Body of pancreas (tissue), 4 donors: ENCODE measurements around the gene SLC25A41. TPM values are rescaled to one million over a fixed set of nuclear protein-coding genes. Genes with fewer than 3 reads are reported as not detected.

Source experiments
- ATAC-seq: fragments of 150-250 bp; one replicate; pipeline ENCODE4 v1.9.1; 2016
- DNase-seq, 4 donors: peaks; one replicate each; pipeline ENCODE4 v3.0.0-alpha.2; 2019
- H3K27ac ChIP-seq, 4 donors: fragments of 200-600 bp; sonication (generic); 1 replicate in 3 of 4; 2 replicates in 1 of 4; pipeline versions ENCODE4 v1.5.1 to v1.6.1; 2016 to 2019; ENCODE audit warnings: mild to moderate bottlenecking in 1 of 4, mixed read lengths in 1 of 4, moderate library complexity in 1 of 4
- H3K27me3 ChIP-seq, 2 donors: fragments of 200-600 bp; sonication (generic); one replicate each; pipeline ENCODE4 v1.6.0; 2016; ENCODE audit warnings: mild to moderate bottlenecking in 1 of 2
- H3K36me3 ChIP-seq, 2 donors: fragments of 200-600 bp; sonication (generic); replicated peaks in 1 of 2; 2 replicates each; pipeline ENCODE4 v1.5.1; 2016; ENCODE audit warnings: low read depth in 2 of 2; ENCODE audit not compliant: insufficient read depth in 1 of 2
- H3K4me1 ChIP-seq: fragments of 200-600 bp; sonication (generic); one replicate; pipeline ENCODE4 v1.6.0; 2016
- H3K4me3 ChIP-seq, 2 donors: fragments of 200-600 bp; sonication (generic); 1 replicate in 1 of 2; 2 replicates in 1 of 2; pipeline ENCODE4 v1.5.1; 2016 to 2019
- H3K9me3 ChIP-seq, 3 donors: fragments of 200-600 bp; sonication (generic); 1 replicate in 2 of 3; 2 replicates in 1 of 3; pipeline ENCODE4 v1.5.1; 2016
- POLR2A ChIP-seq, 3 donors: fragments of 450-650 bp; IDR thresholded peaks; one replicate each; pipeline ENCODE4 v1.6.1; 2016; ENCODE audit warnings: antibody characterized with exemption in 3 of 3, mild to moderate bottlenecking in 2 of 3
- WGBS, 2 donors: methylation state at CpG; one replicate each; pipeline ENCODE4 v1.1.5; 2017; 5-methylcytosine and 5-hydroxymethylcytosine counted together
- intact Hi-C: fragments of 100-400 bp; cut with DNase I; formaldehyde crosslinking; loops from one replicate; pipeline ENCODE4 v1.15.1; 2023
- total RNA-seq, 2 donors: library from RNA; depleted of rRNA; stranded (reverse); fragments of >200 nt; gene quantifications; one replicate each; pipeline ENCODE4 v1.1.0, GENCODE V29; 2016
- TF ChIP-seq, protein P1 (sequence below), 7 experiments: fragments of 450-650 bp in 4 of 7; fragments of 200-600 bp in 3 of 7; sonication (generic) in 3 of 7; IDR thresholded peaks; one replicate each; pipeline ENCODE4 v1.5.1; 2016 to 2019; ENCODE audit warnings: antibody characterized with exemption in 7 of 7

Gene SLC25A41
- total RNA-seq, 2 donors from 2014 or later, result not detected

DNA sequence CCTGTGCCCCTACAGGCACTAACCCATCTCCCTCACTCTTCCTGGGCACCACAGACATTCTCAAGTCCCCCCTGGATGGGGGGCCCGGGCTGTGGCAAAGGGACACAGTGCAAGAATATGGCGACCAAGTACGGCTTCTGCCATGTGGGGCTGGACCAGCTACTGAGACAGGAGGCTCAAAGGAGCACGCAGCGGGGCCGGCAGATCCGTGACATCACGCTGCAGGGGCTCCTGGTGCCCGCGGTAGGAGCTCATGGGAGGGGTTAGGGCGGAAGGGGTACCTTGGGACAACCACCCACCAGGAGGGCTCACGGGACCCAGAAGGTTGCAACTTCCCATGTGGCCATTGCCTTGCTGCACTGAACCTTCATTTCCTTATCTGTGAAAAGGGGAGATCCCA, 37.3 kb downstream of the SLC25A41 start:
- Histone ChIP-seq H3K4me1 (peaks cover 17% of the 10 kb centered on the region), H3K4me3 (no peak overlapping the region), H3K36me3 (no peaks in the 10 kb centered on the region), H3K27ac (no peak overlapping the region), H3K9me3 (no peaks in the 10 kb centered on the region), H3K27me3 (no peaks in the 10 kb centered on the region)
- WGBS, 2 donors, result 88 to 94% methylated on average over 9 to 12 of the region's 12 CpGs
- ATAC-seq, result no peak
- no peak for TF ChIP-seq POLR2A (IDR thresholded peaks at IDR 0.05)
- TF ChIP-seq, protein P1, sequence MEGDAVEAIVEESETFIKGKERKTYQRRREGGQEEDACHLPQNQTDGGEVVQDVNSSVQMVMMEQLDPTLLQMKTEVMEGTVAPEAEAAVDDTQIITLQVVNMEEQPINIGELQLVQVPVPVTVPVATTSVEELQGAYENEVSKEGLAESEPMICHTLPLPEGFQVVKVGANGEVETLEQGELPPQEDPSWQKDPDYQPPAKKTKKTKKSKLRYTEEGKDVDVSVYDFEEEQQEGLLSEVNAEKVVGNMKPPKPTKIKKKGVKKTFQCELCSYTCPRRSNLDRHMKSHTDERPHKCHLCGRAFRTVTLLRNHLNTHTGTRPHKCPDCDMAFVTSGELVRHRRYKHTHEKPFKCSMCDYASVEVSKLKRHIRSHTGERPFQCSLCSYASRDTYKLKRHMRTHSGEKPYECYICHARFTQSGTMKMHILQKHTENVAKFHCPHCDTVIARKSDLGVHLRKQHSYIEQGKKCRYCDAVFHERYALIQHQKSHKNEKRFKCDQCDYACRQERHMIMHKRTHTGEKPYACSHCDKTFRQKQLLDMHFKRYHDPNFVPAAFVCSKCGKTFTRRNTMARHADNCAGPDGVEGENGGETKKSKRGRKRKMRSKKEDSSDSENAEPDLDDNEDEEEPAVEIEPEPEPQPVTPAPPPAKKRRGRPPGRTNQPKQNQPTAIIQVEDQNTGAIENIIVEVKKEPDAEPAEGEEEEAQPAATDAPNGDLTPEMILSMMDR (IDR thresholded peaks at IDR 0.05), result no peak
- intact Hi-C loops, result no loop called here
- no peak for DNase-seq

DNA sequence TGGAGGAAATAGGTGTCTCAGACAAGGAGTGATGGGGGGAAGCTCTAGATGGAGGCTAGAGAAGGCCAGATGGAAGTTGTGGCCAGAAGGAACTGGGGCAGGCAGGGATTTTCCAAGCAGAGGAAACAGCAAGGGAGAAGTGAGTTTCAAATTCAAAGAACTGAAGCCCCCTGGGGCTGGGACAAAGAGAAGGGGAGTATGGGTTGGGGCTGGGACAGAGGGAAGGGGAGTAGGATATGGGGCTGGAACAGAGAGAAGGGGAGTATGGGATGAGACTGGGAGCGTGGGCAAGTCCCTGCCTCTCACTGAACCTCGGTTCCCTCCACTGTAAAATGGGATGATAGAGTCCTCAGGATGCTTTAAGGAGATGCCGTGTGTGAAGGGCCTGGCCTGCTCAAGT, 38.7 kb downstream of the SLC25A41 start:
- Histone ChIP-seq H3K27ac (no peak overlapping the region), H3K4me1 (peaks cover 21% of the 10 kb centered on the region), H3K9me3 (no peaks in the 10 kb centered on the region), H3K36me3 (peaks cover 0 to 2% of the 10 kb centered on the region in 2 donors), H3K4me3 (no peak overlapping the region), H3K27me3 (no peaks in the 10 kb centered on the region)
- ATAC-seq (no peak), DNase-seq (no peak)
- intact Hi-C loops, result no loop called here
- TF ChIP-seq, protein P1 (IDR thresholded peaks at IDR 0.05), result no peak
- no peak for TF ChIP-seq POLR2A (IDR thresholded peaks at IDR 0.05)
- 85 to 97% methylated on average over 3 of the region's 3 CpGs for WGBS, 2 donors

DNA sequence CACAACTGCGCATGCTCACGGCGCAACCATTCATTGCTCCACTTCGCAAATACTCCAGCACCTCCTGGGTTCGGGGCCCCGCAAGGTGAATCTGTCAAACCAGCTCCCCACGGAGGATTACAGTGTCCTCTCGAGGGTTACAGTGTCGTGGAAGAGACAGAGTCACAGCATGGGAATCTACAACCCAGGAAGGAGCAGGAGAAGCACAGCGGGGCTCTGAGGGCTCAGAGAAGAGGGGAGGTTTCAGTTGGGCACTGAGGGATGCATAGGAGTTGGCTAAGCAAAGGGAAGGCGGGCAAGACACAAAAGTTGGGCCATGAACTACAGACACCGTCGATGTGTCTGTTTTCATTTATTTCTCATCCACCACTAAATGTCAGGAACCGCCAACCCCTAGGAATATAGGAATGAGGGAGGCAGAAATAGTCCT, 39.6 kb downstream of the SLC25A41 start:
- H3K4me1 ChIP-seq, result peaks cover 21% of the 10 kb centered on the region
- H3K9me3 ChIP-seq, result no peaks in the 10 kb centered on the region
- peak overlapping the region; percentile 72 to 96 (median 90) for H3K27ac ChIP-seq
- H3K4me3 ChIP-seq, result peak overlapping the region; percentile 65 to 73
- WGBS, 2 donors, result 21 to 27% methylated on average over 14 of the region's 14 CpGs
- intact Hi-C loops, result no loop called here
- ATAC-seq (no peak), DNase-seq (no peak)
- no peak for TF ChIP-seq POLR2A (IDR thresholded peaks at IDR 0.05)
- TF ChIP-seq, protein P1 (IDR thresholded peaks at IDR 0.05), result no peak
- H3K27me3 ChIP-seq, result no peaks in the 10 kb centered on the region
- peaks cover 0 to 5% of the 10 kb centered on the region in 2 donors for H3K36me3 ChIP-seq

DNA sequence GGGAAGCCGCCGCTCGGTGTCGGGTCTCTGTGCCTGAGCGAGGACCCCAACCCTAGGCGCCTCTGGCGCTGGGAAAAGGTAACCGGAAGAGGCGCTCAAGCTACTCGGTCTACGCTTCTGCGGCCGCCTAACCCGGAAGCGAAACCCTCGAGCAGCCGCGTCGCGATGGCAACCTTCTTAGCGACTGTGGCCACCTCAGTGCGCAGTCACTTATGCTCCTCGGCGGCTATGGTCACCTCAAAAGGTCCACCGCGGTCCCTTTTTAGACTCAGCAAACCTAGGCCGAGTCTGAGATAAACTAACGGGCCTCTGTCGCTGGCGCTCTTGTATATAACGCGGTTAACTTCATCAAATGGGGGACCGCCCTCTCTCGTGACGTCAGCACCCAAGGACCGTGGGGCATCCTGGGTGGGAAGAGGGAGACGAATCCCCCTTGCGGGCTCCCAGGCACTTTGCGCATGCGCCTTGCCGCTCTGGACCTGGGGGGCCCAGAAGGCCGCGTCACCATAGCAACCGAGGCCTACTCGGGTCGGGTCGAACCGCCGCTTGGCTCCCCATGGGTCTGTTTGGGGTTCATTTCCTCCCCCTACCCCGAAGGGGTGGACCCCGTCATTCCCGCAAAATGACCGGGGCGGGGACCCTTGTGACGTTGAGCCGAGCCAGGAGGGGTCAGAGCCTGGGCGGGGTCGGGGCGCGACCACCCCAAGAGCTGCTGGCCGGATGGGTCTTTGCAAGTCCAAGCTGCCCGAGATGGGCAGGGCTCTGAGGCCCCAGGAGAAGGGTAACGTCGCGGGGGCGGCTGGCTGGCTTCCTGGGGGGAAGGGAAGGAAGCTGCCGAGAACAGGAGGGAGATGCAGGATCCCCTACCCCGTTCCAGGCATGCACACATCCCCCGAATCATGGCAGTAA, 40.2 kb downstream of the SLC25A41 start, which contains the start of gene GTF2F1:
GTF2F1 (minus strand) TSS at position 91 of the 909 bp plus-strand sequence. CDS start 169 bp downstream, outside the sequence.
- Histone ChIP-seq H3K4me3 (peak within 1 kb of the TSS; percentile 65 to 73), H3K4me1 (peaks cover 21% of the 10 kb centered on the region), H3K27ac (peak within 1 kb of the TSS; percentile 72 to 96 (median 90)), H3K27me3 (no peaks in the 10 kb centered on the region), H3K36me3 (peaks cover 5 to 12% of the 10 kb centered on the region in 2 donors), H3K9me3 (no peaks in the 10 kb centered on the region)
- TF ChIP-seq POLR2A (IDR thresholded peaks at IDR 0.05), result peak; percentile 22 to 61 (median 50)
- TF ChIP-seq, protein P1 (IDR thresholded peaks at IDR 0.05), result peak in 3 of 7 experiments; percentile 9 to 34 (median 22)
- WGBS, 2 donors, result 0 to 4% methylated on average over 5 to 69 of the region's 69 CpGs
- ATAC-seq, result peak; percentile 94
- intact Hi-C loops, result no loop called here
- peak; percentile 86 to 92 (median 90) for DNase-seq
